NB4 (cell line): ENCODE data around the gene TMEM131L.

Experiments
- POLR2A ChIP-seq: IDR thresholded peaks from 2 replicates; pipeline ENCODE4 v1.6.1; 2011; ENCODE audit warnings: mild to moderate bottlenecking; ENCODE audit not compliant: insufficient read length; ENCODE audit errors: extremely low read depth
- TF ChIP-seq, protein P1 (sequence below): IDR thresholded peaks from one replicate; pipeline ENCODE4 v1.5.1; 2012; ENCODE audit warnings: low read depth, low read length

DNA sequence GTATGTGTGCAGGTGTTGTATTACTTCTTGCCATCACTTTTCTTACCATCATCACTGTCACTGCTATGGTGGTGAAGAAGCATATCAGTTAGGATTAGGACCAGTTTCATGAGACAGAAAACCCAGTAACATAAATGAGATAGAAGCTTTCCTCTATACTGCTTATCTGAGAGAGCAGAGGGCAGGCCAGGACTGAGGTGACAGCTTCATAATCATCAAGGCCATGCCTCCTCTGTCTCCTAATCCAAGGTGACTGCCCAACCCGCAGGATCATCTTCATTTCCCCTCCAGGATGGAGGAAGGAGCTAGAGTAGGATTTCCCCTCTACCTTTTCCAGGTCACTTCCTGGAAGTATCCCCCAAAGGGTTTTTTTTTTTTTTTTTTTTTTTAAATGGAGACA, 35.4 kb downstream of the TMEM131L start:
- TF ChIP-seq, protein P1, sequence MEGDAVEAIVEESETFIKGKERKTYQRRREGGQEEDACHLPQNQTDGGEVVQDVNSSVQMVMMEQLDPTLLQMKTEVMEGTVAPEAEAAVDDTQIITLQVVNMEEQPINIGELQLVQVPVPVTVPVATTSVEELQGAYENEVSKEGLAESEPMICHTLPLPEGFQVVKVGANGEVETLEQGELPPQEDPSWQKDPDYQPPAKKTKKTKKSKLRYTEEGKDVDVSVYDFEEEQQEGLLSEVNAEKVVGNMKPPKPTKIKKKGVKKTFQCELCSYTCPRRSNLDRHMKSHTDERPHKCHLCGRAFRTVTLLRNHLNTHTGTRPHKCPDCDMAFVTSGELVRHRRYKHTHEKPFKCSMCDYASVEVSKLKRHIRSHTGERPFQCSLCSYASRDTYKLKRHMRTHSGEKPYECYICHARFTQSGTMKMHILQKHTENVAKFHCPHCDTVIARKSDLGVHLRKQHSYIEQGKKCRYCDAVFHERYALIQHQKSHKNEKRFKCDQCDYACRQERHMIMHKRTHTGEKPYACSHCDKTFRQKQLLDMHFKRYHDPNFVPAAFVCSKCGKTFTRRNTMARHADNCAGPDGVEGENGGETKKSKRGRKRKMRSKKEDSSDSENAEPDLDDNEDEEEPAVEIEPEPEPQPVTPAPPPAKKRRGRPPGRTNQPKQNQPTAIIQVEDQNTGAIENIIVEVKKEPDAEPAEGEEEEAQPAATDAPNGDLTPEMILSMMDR, result no peak
- no peak for TF ChIP-seq POLR2A
